HG03575 (cell line): ENCODE results near the gene MFAP5.
A peak's percentile ranks its signal among the peaks of the same experiment; 100 is the strongest.
"Not testable (repeated sequence)": the region's sequence is repeated elsewhere in the genome, so short reads cannot be mapped to it uniquely, and the experiment has no call there.

Experiments used
- ATAC-seq: cut with Tn5 transposase; IDR thresholded peaks from one replicate; pipeline ENCODE4 v1.9.1; 2021; ENCODE audit not compliant: unreplicated experiment, insufficient number of reproducible peaks, low FRiP score; ENCODE audit errors: extremely low read depth

MFAP5 gene

DNA sequence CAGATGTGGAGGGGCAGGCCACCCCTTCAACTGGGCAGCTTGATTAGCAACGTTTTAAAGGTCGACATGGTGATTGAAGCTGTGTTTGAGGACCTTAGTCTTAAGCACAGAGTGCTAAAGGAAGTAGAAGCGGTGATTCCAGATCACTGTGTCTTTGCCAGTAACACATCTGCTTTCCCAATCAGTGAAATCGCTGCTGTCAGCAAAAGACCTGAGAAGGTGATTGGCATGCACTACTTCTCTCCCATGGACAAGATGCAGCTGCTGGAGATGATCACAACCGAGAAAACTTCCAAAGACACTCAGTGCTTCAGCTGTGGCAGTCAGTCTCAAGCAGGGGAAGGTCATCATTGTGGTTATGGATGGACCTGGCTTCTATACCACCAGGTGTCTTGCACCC lies 26.0 kb downstream of the MFAP5 start:
- no peak for ATAC-seq

DNA sequence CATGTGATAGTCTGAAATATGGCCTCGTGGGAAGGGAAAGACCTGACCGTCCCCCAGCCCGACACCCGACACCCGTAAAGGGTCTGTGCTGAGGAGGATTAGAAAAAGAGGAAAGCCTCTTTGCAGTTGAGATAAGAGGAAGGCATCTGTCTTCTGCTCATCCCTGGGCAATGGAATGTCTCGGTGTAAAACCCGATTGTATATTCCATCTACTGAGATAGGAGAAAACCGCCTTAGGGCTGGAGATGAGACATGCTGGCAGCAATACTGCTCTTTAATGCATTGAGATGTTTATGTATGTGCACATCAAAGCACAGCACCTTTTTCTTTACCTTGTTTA lies 26.6 kb downstream of the MFAP5 start:
- not testable (repeated sequence) for ATAC-seq

DNA sequence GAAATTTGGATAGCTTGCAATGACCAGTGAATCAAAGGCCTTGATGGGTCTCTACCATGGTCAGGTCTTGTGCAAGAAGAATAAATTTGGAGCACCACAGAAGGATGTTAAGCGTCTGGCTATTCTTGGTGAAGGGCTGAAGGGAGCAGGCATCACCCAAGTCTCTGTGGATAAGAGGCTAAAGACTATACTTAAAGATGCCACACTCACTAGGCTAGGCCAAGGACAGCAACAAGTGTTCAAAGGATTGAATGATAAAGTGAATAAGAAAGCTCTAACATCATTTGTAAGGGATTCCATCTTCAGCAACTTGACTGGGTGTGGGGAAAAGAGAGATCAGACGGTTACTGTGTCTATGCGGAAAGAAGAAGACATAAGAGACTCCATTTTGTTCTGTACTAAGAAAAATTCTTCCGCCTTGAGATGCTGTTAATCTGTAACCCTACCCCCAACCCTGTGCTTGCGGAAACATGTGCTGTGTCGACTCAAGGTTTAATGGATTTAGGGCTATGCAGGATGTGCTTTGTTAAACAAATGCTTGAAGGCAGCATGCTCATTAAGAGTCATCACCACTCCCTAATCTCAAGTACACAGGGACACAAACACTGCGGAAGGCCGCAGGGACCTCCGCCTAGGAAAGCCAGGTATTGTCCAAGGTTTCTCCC lies 27.2 kb downstream of the MFAP5 start:
- not testable (repeated sequence) for ATAC-seq

DNA sequence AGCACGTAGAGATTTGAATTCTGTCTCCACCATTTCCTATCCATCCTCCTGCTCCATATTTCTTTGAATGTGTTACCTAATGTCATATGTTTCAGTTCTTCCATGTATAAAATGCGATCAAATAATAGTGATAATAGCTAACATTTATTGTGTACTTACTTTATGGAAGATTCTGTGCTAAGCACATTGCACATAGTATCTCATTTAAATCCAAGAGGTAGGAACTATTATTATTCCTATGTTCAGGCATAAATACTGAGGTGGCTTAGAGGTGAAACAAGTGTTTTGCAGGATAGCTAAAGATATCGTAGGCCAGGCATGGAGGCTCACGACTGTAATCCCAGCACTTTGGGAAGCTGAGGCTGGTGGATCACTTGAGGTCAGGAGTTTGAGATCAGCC lies 32.5 kb downstream of the MFAP5 start:
- no peak for ATAC-seq

DNA sequence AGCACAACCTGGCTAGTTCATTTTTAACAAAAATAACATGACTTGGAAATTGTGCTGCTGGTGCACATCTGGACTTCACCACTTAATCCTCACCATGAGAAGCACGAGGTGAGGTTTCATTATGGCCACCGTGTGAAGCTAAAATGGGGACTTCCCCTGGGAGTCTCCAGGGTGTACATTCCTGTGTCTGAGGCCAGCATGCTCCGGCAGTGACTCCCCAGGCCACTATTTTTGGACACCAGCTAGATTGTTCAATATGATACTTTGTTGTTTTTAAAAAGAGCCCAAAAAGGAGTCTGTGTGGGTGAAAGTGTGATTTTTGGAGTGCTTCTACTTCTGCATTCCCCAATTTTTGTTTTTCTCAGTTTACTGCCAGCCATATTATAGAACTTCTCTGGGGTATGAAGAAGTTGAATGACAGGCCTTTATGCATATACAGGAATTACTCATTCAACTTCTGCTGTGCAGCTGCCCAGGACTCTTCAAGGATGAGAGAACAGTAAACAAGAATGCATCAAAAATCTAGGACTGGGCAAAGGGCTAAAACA lies 33.1 kb downstream of the MFAP5 start:
- ATAC-seq = peak; percentile 85

DNA sequence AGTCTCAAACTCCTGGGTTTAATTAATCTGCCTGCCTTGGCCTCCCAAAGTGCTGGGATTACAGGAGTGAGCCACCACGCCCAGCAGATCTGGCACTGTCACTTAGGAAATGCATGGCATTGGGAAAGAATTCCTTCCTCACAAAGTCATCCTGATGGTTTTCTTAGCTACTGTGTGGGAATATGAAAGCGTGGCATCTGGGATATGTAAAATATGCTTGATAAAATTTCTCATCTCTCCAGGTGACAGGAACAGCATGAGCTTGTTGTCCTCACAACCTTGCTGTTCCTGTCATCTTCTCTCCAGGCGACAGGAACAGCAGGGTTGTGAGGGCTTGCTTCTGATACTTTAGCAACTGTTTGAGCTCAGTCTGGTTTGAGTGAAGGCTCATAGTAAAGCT lies 33.9 kb downstream of the MFAP5 start:
- no peak for ATAC-seq

DNA sequence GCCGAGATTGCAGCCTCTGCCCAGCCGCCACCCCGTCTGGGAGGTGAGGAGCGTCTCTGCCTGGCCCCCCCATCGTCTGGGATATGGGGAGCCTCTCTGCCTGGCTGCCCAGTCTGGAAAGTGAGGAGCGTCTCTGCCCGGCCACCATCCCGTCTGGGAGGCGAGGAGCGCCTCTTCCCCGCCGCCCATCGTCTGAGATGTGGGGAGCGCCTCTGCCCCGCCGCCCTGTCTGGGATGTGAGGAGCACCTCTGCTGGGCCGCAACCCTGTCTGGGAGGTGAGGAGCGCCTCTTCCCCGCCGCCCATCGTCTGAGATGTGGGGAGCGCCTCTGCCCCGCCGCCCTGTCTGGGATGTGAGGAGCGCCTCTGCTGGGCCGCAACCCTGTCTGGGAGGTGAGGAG lies 37.9 kb downstream of the MFAP5 start:
- ATAC-seq = not testable (repeated sequence)

DNA sequence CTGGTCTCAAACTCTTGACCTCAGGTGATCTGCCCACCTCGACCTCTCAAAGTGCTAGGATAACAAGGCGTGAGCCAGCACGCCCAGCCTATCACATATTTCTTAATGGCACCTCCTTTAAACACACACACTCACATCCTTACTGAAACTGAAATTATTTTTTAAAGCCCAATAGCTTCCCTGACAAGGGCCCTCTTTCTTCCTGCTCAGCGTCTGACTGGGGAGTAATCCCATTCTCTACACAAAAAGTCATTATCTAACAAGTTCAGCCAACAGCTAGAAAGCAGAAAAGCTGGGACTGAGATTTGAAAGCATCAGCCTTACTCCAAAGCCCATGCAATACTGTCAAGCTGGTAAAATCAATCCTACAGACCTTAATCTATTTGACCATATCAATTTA lies 40.0 kb downstream of the MFAP5 start:
- ATAC-seq = no peak

DNA sequence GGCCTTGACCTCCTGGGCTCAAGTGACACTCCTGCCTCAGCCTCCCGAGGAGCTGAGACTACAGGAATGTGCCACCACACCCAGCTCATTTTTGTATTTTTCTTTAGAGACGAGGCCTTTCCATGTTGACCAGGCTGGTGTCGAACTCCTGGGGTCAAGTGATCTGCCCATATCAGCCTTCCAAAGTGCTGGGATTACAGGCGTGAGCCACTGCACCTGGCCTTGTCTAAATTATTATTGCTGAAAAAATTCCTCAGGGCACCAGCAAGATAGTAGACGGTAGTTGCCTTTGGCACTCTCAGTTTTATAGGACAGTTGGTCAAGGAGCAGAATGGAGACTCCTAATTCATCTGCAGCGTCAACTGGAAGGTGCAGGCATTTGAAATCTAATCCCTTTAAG lies 47.4 kb downstream of the MFAP5 start:
- ATAC-seq = no peak

DNA sequence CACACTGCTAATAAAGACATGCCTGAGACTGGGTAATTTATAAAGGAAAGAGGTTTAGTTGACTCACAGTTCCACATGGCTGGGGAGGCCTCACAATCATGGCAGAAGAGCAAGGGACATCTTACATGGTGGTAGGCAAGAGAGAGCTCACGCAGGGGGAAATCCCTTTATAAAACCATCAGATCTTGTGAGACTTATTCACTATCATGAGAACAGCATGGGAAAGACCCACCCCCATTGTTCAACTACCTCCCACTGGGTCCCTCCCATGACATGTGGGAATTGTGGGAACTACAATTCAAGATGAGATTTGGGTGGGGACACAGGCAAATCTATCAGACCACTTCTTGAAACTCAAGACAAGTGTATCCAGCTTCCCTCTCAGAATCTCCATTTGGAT lies 48.7 kb downstream of the MFAP5 start:
- ATAC-seq = not testable (repeated sequence)

DNA sequence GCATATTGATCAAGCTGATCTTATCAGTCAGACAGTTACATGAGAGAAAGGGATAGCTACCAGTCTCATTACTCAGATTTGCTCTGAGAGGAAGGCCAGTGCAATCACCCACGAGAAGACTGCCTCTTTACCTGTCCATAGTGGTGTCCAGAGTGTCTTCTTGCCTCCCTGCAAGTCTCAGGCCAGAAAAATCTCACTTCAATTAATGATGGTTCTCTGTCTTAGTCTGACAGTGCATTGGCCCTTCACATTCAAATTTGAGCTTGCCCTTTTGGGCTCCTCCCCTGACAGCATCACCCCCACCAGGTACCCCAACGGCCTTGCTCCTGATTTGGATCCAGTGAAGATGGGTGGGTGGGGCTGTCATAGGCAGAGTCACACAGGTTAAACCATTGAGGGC lies 50.0 kb downstream of the MFAP5 start, which contains the start of gene AICDA:
AICDA (minus strand) TSS at position 231 of the 400 bp plus-strand sequence; CDS start at position 139, 92 bp downstream.
- ATAC-seq = no peak

DNA sequence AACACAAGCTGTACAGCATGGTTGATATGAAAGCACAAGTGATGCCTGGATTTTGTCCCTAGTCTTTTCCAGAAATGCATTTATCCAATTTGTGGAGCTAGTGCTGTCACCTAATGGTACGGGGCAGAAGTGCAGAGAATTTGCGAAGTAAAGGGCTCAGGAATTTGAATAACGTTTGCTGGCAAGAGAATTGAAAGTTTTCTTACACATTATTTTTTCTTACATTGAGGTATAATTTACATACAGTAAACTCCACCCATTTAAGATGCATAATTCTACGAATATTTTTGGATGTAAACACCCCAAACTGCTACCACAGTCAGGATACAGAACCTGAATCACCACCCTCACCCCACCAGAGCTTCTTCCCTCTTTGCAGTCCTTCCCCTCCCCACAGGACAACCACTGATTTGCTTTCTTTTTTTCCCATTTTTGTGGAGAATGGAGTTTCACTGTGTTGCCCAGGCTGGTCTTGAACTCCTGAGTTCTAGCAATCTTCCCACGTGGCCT lies 53.5 kb downstream of the MFAP5 start:
- ATAC-seq = no peak

DNA sequence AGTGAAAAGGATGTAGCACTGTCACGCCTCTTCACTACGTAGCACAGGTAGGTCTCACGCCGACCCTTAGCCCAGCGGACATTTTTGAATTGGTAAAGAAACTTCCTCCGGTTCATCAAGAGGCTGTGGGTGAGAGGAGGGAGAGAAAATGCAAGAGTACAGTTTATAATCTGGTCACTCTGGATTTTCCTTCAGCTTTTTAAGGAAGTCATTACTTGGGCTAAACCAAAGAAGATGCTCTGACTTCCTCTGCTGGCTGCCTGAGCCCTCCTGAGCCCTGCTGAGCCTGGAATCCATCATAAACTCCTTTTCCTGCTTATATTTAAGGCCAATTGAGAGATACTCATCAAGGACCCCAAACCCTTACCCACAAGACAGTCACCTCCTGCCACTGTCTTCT lies 55.7 kb downstream of the MFAP5 start:
- no peak for ATAC-seq

DNA sequence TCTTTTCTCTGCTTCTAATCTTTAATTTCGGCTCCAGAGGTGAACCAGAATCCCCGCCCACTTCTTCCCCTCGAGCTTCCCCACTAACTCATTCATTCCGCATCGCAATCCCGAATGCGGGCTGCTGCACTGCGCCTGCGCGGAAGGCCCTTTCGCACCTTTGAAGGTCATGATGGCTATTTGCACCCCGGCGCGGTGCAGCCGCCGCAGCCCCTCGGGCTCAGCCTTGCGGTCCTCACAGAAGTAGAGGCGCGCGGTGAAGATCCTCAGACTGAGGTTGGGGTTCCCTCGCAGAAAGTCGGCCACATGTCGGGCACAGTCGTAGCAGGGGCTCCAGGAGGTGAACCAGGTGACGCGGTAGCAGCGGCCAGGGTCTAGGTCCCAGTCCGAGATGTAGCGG lies 57.6 kb downstream of the MFAP5 start:
- no peak for ATAC-seq

DNA sequence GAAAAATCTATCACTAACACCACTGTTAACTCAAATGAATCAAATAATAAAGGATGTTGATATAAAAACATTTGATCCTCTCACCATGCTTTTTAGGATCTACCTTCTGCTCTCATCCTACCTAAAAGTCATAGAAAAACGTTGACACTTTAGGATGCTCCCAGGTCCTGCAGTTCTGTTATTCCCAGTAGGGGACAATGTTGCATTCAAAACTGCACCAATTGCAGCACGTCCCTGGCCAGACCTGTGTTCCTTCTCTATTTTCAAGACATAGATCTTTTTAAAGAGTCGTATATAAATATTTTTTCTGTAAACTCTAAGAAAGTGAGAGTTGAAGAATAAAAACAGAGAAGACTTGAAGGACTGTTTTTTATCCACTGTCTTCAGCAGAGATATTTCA lies 58.8 kb downstream of the MFAP5 start:
- ATAC-seq = no peak

DNA sequence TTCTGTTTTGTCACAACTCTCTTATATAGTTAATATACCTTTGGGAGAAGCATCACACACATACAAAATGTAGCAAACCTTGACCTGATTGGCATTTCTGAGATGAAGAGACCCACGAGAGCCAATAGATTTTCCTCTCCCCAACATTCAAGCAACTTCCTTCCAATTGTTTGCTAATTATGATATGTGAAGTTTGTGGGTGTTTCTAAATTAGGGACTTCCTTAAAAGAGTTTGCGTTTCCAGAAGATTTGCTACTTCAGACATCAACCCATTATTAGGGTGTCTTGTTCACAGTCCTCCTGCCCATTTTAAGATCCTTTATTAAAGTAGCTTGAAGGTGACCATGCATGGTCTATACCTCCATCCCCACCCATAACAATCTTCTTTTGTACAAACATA lies 59.3 kb downstream of the MFAP5 start:
- no peak for ATAC-seq

DNA sequence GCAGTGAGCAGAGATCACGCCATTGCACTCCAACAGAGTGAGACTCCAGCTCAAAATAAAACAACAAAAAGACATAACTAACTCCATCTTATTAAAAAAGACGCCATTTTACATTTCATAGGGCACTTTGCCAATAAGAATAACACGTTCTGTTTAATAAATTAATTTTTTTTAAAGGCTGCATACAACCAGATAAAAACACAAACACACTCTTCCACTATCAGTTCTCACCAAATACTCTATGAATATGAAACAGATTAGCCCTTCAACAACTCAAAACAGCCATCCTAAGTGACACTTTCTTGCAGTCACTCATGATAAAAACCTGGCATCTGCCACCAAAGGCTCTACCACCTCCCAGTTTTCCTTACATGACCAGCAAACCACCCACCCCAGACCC lies 66.1 kb downstream of the MFAP5 start:
- no peak for ATAC-seq
